Measurements from ENCODE around the gene AVPR2. TPM values are rescaled to one million over a fixed set of nuclear protein-coding genes. Genes with fewer than 3 reads are reported as not detected.

The AVPR2 gene
- total and polyA plus RNA-seq, 2 donors (not counting 1 experiment from before 2014, with no cell fraction given) = 0.12 TPM; not detected in 1

DNA sequence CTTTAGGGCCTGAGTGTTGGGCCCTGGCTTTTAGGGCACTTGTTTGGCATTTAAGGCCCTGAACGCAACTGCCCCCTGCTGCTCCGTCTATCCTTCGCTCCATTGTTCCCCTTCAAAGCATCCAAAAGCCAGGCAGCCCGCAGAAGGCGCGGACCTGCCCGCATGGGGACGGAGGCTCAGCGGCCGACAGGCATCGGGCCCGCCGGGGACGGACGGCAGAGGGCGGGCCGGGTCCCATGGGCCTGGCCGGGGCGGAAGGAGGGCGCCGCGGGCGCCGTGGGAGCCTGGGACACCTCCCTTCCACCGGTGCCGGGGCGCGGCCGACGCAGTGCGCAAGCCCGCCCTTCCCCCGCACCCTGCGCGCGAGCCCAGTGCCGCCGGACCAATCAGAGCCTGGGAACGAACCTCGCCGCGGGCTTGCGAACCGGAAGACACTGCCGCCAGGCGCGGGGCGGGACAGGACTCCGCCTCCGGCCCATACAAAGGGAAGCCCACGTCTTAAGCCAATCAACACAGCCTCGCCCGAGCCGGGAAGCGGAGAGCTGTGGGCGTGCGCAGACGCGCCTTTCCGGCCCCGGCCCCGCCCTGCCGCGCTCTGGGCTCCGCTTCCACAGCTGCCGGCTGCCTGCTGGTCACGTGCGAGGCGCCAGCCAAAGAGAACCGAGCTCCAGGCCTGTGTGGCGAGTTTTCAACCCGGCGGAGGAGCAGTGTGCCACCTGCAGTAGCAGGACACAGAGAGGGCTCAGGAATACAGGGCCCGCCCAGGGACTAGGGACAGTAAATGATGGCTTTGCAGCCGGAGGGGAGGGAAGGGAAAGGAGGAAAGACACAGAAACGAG, 23.7 kb downstream of the AVPR2 start:
- Mint-ChIP-seq H3K27ac (peak overlapping the region; percentile 98), H3K4me3 (peak overlapping the region; percentile 92), H3K4me1 (peaks cover 35% of the 10 kb centered on the region), H3K27me3 (no peaks in the 10 kb centered on the region), H3K9me3 (ENCODE audit: insufficient read depth) (no peaks in the 10 kb centered on the region)
- POLR2A ChIA-PET = interaction anchor here (0.6 to 5.2 kb wide), 8 partner anchors 19 to 562 kb away, joined by 3 to 58 read pairs (median 6); partner anchors contain the start of genes HCFC1, IDH3G, RENBP and SLC10A3
- WGBS (ENCODE audit: insufficient coverage) = 0% methylated on average over 58 of the region's 76 CpGs
- CTCF ChIA-PET = interaction anchor here (0.6 to 13.1 kb wide), 4 partner anchors 18 to 165 kb away, joined by 3 to 325 read pairs (median 4); partner anchors contain the start of genes PLXNB3 and RENBP
- Histone ChIP-seq H3K27ac (ENCODE audit: low read length in 2 of 2) (peak overlapping the region; percentile 96 to 98), H3K4me2 (replicated peaks; ENCODE audit: low read depth, low read length, poor library complexity, severe bottlenecking) (peak overlapping the region; percentile 98), H3K36me3 (replicated peaks in 1 of 2; ENCODE audit: control extremely low read depth in 1 of 2, control insufficient read depth in 1 of 2, extremely low read depth in 1 of 2, insufficient read depth in 2 of 2, low read length in 1 of 2) (peaks cover 0 to 26% of the 10 kb centered on the region in 2 experiments), H3K9me3 (ENCODE audit: control extremely low read depth in 1 of 3, control insufficient read depth in 2 of 3, insufficient read depth in 1 of 3, low read length in 2 of 3) (no peaks in the 10 kb centered on the region), H3K4me3 (ENCODE audit: control extremely low read depth in 1 of 5, extremely low read depth in 1 of 5, insufficient read depth in 1 of 5, low read depth in 2 of 5, low read length in 4 of 5) (peak overlapping the region; percentile 73 to 88 (median 78)), H3K4me1 (ENCODE audit: control insufficient read depth in 2 of 2, insufficient read depth in 2 of 2, low read length in 2 of 2) (peaks cover 41 to 45% of the 10 kb centered on the region in 2 donors), H3K27me3 (replicated peaks in 1 of 4; ENCODE audit: control extremely low read depth in 1 of 4, control insufficient read depth in 3 of 4, insufficient read depth in 4 of 4, low read length in 3 of 4) (no peaks in the 10 kb centered on the region), H2AFZ (ENCODE audit: insufficient read depth, low read depth, low read length, poor library complexity, severe bottlenecking) (peak overlapping the region; percentile 27), H3K79me2 (ENCODE audit: control insufficient read depth, insufficient read depth, low read length) (peaks cover 33% of the 10 kb centered on the region), H3K9ac (ENCODE audit: low read length) (peak overlapping the region; percentile 96), H4K20me1 (ENCODE audit: control insufficient read depth, insufficient read depth, low read length, poor library complexity, severe bottlenecking) (peaks cover 4% of the 10 kb centered on the region)
- intact Hi-C loops (cut with micrococcal nuclease) = loop anchor here (1.0 to 5.0 kb wide), 5 partner anchors 41 to 443 kb away; partner anchors contain the start of genes HCFC1, IDH3G, L1CAM and SSR4
- ATAC-seq (ENCODE audit: low read depth) = peak; percentile 62
- peak; percentile 95 for DNase-seq
- TF ChIP-seq, protein P1, sequence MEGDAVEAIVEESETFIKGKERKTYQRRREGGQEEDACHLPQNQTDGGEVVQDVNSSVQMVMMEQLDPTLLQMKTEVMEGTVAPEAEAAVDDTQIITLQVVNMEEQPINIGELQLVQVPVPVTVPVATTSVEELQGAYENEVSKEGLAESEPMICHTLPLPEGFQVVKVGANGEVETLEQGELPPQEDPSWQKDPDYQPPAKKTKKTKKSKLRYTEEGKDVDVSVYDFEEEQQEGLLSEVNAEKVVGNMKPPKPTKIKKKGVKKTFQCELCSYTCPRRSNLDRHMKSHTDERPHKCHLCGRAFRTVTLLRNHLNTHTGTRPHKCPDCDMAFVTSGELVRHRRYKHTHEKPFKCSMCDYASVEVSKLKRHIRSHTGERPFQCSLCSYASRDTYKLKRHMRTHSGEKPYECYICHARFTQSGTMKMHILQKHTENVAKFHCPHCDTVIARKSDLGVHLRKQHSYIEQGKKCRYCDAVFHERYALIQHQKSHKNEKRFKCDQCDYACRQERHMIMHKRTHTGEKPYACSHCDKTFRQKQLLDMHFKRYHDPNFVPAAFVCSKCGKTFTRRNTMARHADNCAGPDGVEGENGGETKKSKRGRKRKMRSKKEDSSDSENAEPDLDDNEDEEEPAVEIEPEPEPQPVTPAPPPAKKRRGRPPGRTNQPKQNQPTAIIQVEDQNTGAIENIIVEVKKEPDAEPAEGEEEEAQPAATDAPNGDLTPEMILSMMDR (IDR thresholded peaks at IDR 0.05) = no peak
- no peak for TF ChIP-seq EZH2 (IDR thresholded peaks at IDR 0.05; ENCODE audit: borderline replicate concordance, insufficient read depth, low read depth, low read length, poor library complexity, severe bottlenecking)
